Motor neuron (in vitro differentiated cells): ENCODE measurements around the gene HRC. TPM values are rescaled to one million over a fixed set of nuclear protein-coding genes. Genes with fewer than 3 reads are reported as not detected.
"Not testable (repeated sequence)": the region's sequence is repeated elsewhere in the genome, so short reads cannot be mapped to it uniquely, and the experiment has no call there.

Experiments used
- ATAC-seq, 8 experiments: fragments of 200-7000 bp; cut with Tn5 transposase; replicated peaks in 6 of 8; 2 replicates each; pipeline ENCODE4 v1.8.0; 2021; ENCODE audit warnings: mild to moderate bottlenecking in 8 of 8, moderate library complexity in 8 of 8
- H3K27ac ChIP-seq, 2 donors: fragments of 250-450 bp; sonication (Bioruptor Pico); 2 replicates each; pipeline ENCODE4 v1.9.0; 2021; ENCODE audit warnings: antibody characterized with exemption in 2 of 2, mild to moderate bottlenecking in 2 of 2, moderate library complexity in 1 of 2
- H3K4me1 ChIP-seq, 2 donors: fragments of 250-450 bp; sonication (Bioruptor Pico); replicated peaks in 1 of 2; 2 replicates each; pipeline ENCODE4 v1.6.1; 2021; ENCODE audit warnings: antibody characterized with exemption in 2 of 2, mild to moderate bottlenecking in 2 of 2, moderate library complexity in 1 of 2
- H3K4me3 ChIP-seq, 5 donors: fragments of 250-450 bp; sonication (Bioruptor Pico); 2 replicates each; pipeline ENCODE4 v1.9.0; 2021; ENCODE audit warnings: antibody characterized with exemption in 5 of 5, mild to moderate bottlenecking in 5 of 5, moderate library complexity in 4 of 5
- WGBS, 10 experiments: fragments of 450-650 bp; shearing (Covaris generic); methylation state at CpG; one replicate each; pipeline ENCODE4 v1.0.0; 2022; 5-methylcytosine and 5-hydroxymethylcytosine counted together
- in situ Hi-C, 9 experiments: fragments of 400-800 bp; cut with MboI; loops; one replicate each; pipeline ENCODE4 v1.15.0; 2021; ENCODE audit warnings: low sequenced_read_pairs in 9 of 9, low pct_unique_long_range_greater_than_20kb in 2 of 9; ENCODE audit not compliant: unreplicated experiment in 9 of 9
- total RNA-seq, 8 experiments: library from RNA; unstranded; fragments of 300-600 nt; gene quantifications; 2 replicates each; pipeline versions ENCODE4 v1.2.3 to v1.2.4, GENCODE V29; 2022

HRC gene
- total RNA-seq, 8 experiments from 2014 or later = 0.81 to 55.7 (median 12.3) TPM

GRCh38 chr19:49154279-49154678 lies 917 bp downstream of the HRC start:
- 90 to 100% (median 95%) methylated on average over 2 to 5 of the region's 6 CpGs; no CpG with 5 or more reads in 5 of the 10 experiments for WGBS, 10 experiments
- in situ Hi-C loops = no loop called here
- H3K27ac ChIP-seq = no peak overlapping the region
- H3K4me1 ChIP-seq = peaks cover 30 to 35% of the 10 kb centered on the region in 2 donors
- no peak overlapping the region for H3K4me3 ChIP-seq
- no peak for ATAC-seq

GRCh38 chr19:49153167-49153809 lies 1.9 kb downstream of the HRC start:
- ATAC-seq = no peak
- WGBS, 10 experiments = 69 to 100% (median 89%) methylated on average over 3 to 8 of the region's 10 CpGs; no CpG with 5 or more reads in 2 of the 10 experiments
- Histone ChIP-seq H3K4me3 (peak overlapping the region in 1 of 5 donors; percentile 1), H3K27ac (no peak overlapping the region), H3K4me1 (peaks cover 25 to 32% of the 10 kb centered on the region in 2 donors)
- in situ Hi-C loops = no loop called here

- no peak for ATAC-seq
- H3K4me1 ChIP-seq = peaks cover 25 to 32% of the 10 kb centered on the region in 2 donors
- 60 to 82% methylated on average over 1 to 2 of the region's 10 CpGs; no CpG with 5 or more reads in 8 of the 10 experiments for WGBS, 10 experiments
- in situ Hi-C loops = no loop called here
- H3K4me3 ChIP-seq = peak overlapping the region in 3 of 5 donors; percentile 3 to 67 (median 65)
- H3K27ac ChIP-seq = no peak overlapping the region
Observed at GRCh38 chr19:49152119-49152550, 3.1 kb downstream of the HRC start.

DNA sequence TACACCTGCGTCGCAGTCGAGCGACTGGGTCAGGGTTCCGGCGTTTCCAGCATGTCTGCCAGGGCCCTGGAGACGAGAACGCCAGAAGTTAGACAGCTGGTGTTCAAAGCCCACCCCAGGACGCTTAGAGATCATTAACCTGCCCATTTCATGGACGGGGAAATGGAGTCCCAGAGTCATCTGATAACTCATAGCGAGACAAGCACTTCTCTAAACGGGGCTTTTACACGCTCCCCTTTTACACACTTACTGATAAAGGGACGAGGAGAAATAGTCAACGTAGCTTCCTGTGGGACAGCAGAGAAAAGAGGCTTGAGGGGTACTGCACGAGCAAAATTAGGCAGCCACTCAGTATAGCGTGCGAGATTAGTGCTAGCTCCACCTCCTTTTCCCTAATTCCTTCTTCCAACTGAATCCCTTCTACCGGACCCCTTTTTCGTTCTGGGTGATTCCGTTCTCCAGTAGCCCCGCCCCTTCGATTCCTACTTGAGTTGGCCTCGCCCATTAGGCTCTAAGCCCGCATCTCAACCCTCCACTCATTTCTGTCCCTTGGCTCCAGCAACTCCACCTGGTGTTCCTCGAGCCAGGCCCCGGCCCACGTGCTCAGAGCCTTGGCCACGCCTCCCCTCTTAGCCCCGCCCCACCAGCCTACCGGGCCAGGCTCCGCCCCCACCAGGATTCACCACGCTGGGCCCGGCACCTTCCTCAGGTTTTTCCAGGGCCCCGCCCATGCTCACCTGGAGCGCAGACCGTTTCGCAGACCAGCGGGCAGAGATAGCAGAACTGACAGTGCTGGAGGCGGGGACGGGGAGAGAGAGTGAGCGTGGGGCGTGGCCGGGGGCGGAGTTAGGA lies 3.7 kb downstream of the HRC start:
- Histone ChIP-seq H3K4me3 (peak overlapping the region; percentile 3 to 67 (median 57)), H3K27ac (peak overlapping the region; percentile 84 to 85), H3K4me1 (peaks cover 25 to 32% of the 10 kb centered on the region in 2 donors)
- 0 to 80% (median 9%) methylated on average over 1 to 8 of the region's 45 CpGs; no CpG with 5 or more reads in 2 of the 10 experiments for WGBS, 10 experiments
- peak in 6 of 8 experiments; percentile 2 to 25 (median 14) for ATAC-seq
- in situ Hi-C loops = no loop called here

- H3K4me3 ChIP-seq = peak overlapping the region; percentile 50 to 67 (median 63)
- ATAC-seq = no peak
- in situ Hi-C loops = no loop called here
- H3K27ac ChIP-seq = peak overlapping the region; percentile 84 to 85
- no CpG with 5 or more reads among the region's 16 CpGs for WGBS, 10 experiments
- peaks cover 22 to 28% of the 10 kb centered on the region in 2 donors for H3K4me1 ChIP-seq
Observed at GRCh38 chr19:49150944-49151243, 4.3 kb downstream of the HRC start.

DNA sequence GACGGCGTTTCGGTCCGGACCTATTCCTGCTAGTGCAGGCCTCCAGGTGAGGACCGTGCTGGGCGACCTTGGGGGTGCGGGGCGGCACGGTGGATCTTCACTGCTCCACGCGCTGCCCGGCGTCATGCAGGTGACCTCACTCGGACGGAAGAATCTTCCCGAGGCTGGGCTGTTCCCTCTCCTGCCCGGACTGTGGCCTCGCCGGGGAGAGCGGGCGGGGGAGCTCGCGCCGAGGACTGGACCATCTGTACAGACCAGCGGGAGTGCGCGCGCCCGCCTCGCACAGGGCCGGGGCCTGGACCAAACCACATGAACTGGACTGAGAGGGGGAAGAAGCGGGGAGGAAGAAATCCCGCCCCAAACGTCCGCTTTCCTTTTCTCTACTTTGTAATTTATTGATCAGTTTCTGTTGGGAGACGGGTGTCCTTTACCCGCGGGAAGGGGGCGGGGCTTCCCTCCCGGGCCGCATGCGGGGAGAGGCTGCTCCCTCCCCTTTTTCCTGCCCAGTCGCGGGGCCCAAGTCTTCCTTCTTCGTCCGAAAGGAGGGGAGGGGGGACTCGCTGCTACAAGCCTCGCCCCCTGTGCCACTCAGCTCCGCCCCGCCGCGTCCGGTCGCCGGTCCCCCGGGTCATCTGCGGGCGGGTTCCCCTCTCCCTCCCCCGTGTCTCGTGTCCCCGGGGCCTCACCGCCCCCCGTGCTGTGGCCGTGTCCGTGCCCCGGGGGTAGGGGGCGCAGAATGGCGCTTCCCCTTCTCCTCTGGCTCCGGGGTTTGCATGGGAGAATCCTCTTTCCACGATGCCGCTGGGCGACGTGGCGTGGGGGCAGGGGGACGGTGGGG lies 4.9 kb downstream of the HRC start:
- peaks cover 19 to 27% of the 10 kb centered on the region in 2 donors for H3K4me1 ChIP-seq
- WGBS, 10 experiments = 0 to 3% methylated on average over 1 to 20 of the region's 75 CpGs; no CpG with 5 or more reads in 8 of the 10 experiments
- peak overlapping the region; percentile 84 to 85 for H3K27ac ChIP-seq
- H3K4me3 ChIP-seq = peak overlapping the region; percentile 50 to 67 (median 63)
- ATAC-seq = peak; percentile 65 to 79 (median 71)
- in situ Hi-C loops = no loop called here

- peak overlapping the region; percentile 50 to 67 (median 63) for H3K4me3 ChIP-seq
- ATAC-seq = peak; percentile 12 to 63 (median 28)
- H3K27ac ChIP-seq = peak overlapping the region; percentile 84 to 85
- peaks cover 13 to 22% of the 10 kb centered on the region in 2 donors for H3K4me1 ChIP-seq
- no CpG with 5 or more reads among the region's 23 CpGs for whole genome bisulfite sequencing, 10 experiments
- in situ Hi-C loops = no loop called here
Observed at GRCh38 chr19:49149652-49150105, 5.5 kb downstream of the HRC start.

GRCh38 chr19:49148784-49149651 lies 6.2 kb downstream of the HRC start:
- H3K4me1 ChIP-seq = peaks cover 11 to 17% of the 10 kb centered on the region in 2 donors
- H3K27ac ChIP-seq = peak overlapping the region; percentile 84 to 85
- H3K4me3 ChIP-seq = peak overlapping the region; percentile 50 to 67 (median 63)
- peak; percentile 43 to 69 (median 48) for ATAC-seq
- 0 to 20% (median 0%) methylated on average over 1 to 12 of the region's 49 CpGs; no CpG with 5 or more reads in 5 of the 10 experiments for WGBS, 10 experiments
- in situ Hi-C loops = no loop called here

- Histone ChIP-seq H3K4me1 (peaks cover 11 to 18% of the 10 kb centered on the region in 2 donors), H3K27ac (peak overlapping the region in 1 of 2 donors; percentile 72), H3K4me3 (peak overlapping the region in 1 of 5 donors; percentile 67)
- no peak for ATAC-seq
- in situ Hi-C loops = no loop called here
- WGBS, 10 experiments = 20 to 100% (median 87%) methylated on average over 1 to 7 of the region's 11 CpGs; no CpG with 5 or more reads in 3 of the 10 experiments
Observed at GRCh38 chr19:49148044-49148682, 7.0 kb downstream of the HRC start.

DNA sequence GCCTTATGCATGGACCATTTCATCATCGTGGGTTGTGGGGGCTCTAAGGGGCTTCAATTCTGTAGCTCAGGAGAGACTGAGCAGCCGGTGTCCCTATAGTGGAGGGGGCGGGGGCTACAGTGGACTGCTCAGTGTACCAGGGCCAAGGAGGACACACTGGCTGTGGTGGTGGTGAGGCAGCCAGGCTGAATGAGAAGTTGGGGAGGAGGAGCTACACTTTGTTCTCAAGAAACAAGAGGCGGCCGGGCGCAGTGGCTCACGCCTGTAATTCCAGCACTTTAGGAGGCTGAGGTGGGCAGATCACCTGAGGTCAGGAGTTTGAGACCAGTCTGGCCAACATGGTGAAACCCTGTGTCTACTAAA lies 8.8 kb downstream of the HRC start:
- Histone ChIP-seq H3K4me3 (peak overlapping the region in 2 of 5 donors; percentile 3 to 20), H3K4me1 (peaks cover 14 to 23% of the 10 kb centered on the region in 2 donors)
- ATAC-seq = peak in 4 of 8 experiments; percentile 0 to 1 (median 0)
- in situ Hi-C loops, H3K27ac ChIP-seq: not testable (repeated sequence)
- WGBS, 10 experiments = 0 to 40% (median 13%) methylated on average over 1 to 4 of the region's 7 CpGs; no CpG with 5 or more reads in 6 of the 10 experiments

DNA sequence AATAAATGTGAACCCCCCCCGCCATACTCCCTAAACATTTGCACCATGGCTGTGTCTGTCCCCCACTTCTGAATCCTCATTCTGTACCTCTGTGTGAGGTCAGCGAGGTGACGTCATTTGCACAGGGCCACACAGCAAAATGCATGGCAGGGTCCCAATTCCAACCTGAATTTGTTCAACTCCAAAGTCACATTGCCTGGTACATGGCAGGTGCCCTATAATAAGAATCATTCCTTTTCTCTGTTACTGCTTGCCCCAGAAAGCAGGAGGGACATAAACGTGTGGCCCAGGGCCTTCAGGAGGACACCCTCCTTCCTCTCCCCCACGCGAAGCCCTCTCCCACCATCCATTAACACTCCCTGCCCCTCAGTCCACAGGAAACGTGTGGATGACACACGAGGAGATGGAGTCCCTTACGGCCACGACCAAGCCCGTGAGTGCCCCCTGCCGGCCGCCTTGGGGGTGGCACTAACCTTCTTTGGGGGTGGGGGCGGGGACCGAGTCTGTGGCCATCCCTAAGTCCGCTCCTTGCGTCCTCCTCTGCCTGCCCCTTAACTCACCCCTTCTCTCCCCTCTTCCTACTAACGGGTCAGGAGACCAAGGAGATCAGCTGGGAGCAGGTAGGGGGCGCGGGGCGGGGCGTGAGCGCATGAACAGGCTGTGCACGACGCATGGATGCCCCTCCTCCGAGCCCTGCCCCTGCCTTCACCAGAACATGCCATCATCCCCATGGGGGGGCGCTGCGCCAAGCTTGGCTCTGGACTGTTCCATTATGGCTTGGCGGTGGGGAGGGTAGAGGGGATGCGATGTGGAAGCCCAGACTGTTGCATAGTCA lies 9.4 kb downstream of the HRC start:
- in situ Hi-C loops = no loop called here
- Histone ChIP-seq H3K4me1 (peaks cover 10 to 18% of the 10 kb centered on the region in 2 donors), H3K4me3 (peak overlapping the region in 2 of 5 donors; percentile 3 to 20), H3K27ac (no peak overlapping the region)
- WGBS, 10 experiments = 0 to 100% (median 75%) methylated on average over 1 to 4 of the region's 30 CpGs; no CpG with 5 or more reads in 3 of the 10 experiments
- peak; percentile 3 to 32 (median 22) for ATAC-seq
